Loucy (cell line): ENCODE results near the gene SPATA13.

ENCODE experiments used
- EZH2phosphoT487 ChIP-seq: fragments of 200-600 bp; IDR thresholded peaks from 2 replicates; pipeline ENCODE4 v1.6.1; 2018; ENCODE audit warnings: antibody characterized with exemption, mild to moderate bottlenecking, moderate library complexity, borderline replicate concordance
- TF ChIP-seq, protein P1 (sequence below): fragments of 200-600 bp; sonication (generic); conservative IDR thresholded peaks from 2 replicates; pipeline ENCODE4 v1.5.1; 2014; ENCODE audit warnings: mild to moderate bottlenecking, antibody characterized with exemption, low read length

DNA sequence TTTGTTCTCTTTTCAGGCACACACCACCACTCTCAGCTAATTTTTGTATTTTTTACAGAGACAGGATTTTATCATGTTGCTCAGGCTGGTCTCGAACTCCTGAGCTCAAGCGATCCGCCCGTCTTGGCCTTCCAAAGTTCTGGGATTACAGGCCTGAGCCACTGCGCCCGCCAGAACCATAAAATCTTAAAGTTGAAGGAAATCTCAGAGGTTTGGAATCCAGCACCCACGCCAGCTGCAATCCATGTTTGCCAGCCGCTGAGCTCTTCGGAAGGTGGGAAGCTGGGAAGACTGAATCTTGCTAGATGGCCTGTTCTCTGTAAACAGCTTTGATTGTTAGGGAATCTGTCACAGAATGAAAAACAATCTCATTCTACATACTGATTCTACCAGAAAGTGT is 38.5 kb downstream of the SPATA13 start:
- TF ChIP-seq, protein P1, sequence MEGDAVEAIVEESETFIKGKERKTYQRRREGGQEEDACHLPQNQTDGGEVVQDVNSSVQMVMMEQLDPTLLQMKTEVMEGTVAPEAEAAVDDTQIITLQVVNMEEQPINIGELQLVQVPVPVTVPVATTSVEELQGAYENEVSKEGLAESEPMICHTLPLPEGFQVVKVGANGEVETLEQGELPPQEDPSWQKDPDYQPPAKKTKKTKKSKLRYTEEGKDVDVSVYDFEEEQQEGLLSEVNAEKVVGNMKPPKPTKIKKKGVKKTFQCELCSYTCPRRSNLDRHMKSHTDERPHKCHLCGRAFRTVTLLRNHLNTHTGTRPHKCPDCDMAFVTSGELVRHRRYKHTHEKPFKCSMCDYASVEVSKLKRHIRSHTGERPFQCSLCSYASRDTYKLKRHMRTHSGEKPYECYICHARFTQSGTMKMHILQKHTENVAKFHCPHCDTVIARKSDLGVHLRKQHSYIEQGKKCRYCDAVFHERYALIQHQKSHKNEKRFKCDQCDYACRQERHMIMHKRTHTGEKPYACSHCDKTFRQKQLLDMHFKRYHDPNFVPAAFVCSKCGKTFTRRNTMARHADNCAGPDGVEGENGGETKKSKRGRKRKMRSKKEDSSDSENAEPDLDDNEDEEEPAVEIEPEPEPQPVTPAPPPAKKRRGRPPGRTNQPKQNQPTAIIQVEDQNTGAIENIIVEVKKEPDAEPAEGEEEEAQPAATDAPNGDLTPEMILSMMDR, result no peak
- no peak for TF ChIP-seq EZH2phosphoT487
